Effector memory CD8-positive, alpha-beta T cell (primary cell): ENCODE measurements around the gene SLC6A3.
A peak's percentile ranks its signal among the peaks of the same experiment; 100 is the strongest.

ENCODE experiments used
- ATAC-seq: fragments of 150-1000 bp; cut with Tn5 transposase; replicated peaks from 2 replicates; pipeline ENCODE4 v1.10.0; 2021; ENCODE audit warnings: mild to moderate bottlenecking, moderate library complexity
- DNase-seq, 3 experiments: peaks; one replicate each; pipeline ENCODE4 v3.0.0; 2021
- H3K27ac Mint-ChIP-seq, 2 donors: one replicate each; pipeline ENCODE4 v1.8.0; 2022; ENCODE audit warnings: mild to moderate bottlenecking in 2 of 2, mixed read lengths in 2 of 2, moderate library complexity in 2 of 2
- H3K27me3 Mint-ChIP-seq, 2 donors: one replicate each; pipeline ENCODE4 v1.8.0; 2022; ENCODE audit warnings: mixed read lengths in 2 of 2
- H3K36me3 Mint-ChIP-seq: one replicate; pipeline ENCODE4 v1.8.0; 2022; ENCODE audit warnings: mild to moderate bottlenecking, moderate library complexity, mixed read lengths; ENCODE audit not compliant: insufficient read depth
- H3K4me1 Mint-ChIP-seq, 2 donors: one replicate each; pipeline ENCODE4 v1.8.0; 2022; ENCODE audit warnings: low read depth in 2 of 2, mixed read lengths in 2 of 2
- H3K4me3 Mint-ChIP-seq, 2 donors: one replicate each; pipeline ENCODE4 v1.8.0; 2022; ENCODE audit warnings: mild to moderate bottlenecking in 2 of 2, mixed read lengths in 2 of 2, moderate library complexity in 2 of 2
- H3K9me3 Mint-ChIP-seq, 2 donors: one replicate each; pipeline ENCODE4 v1.8.0; 2022; ENCODE audit warnings: mixed read lengths in 2 of 2

Gene SLC6A3

DNA sequence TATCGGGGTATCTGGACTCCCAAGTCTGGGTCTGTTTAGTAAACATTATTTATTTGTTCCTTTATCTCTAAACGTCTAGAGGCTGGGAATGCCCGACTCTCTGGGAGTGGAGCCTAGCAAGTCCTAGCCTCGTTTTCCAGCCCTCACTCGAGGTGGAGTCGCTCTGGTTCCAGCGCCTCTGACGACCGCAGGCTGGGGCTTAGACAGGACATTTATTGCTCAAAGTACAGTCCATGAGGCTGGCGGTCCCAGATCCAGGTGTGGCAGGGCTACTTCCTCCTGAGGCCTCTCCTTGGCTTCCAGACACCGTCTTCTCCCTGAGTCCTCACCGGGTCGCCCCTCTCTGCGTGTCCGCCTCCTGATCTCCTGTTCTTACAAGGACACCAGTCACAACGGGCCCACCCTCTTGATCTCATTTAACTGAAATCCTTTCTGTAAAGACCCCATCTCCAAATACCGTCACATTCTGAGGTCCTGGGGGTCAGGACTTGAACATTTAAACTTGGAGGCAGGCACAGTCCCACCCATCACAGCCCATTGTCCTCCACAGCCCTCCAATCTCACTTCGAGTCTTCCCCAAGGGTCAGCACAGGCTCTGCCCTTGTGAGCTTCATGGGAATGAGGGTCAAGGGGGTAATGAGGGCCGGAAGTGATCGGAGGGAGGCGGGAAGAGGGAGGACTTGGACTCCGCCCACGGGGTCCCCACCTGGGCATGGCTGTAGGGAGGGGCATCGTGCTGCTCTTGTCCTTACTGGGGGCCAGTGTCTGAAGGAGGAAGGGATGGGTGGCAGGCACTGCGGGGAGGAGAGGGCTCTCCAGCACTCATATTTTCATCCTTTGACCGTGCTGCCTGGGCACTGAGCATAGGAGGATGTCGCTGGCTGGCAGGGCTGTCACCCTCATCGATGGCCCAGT lies 88.1 kb downstream of the SLC6A3 start:
- H3K9me3 Mint-ChIP-seq: no peaks in the 10 kb centered on the region
- no peaks in the 10 kb centered on the region for H3K36me3 Mint-ChIP-seq
- H3K27ac Mint-ChIP-seq: no peak overlapping the region
- no peak for DNase-seq
- no peak for ATAC-seq
- H3K4me3 Mint-ChIP-seq: no peak overlapping the region
- peaks cover 24 to 54% of the 10 kb centered on the region in 2 donors for H3K27me3 Mint-ChIP-seq
- H3K4me1 Mint-ChIP-seq: no peaks in the 10 kb centered on the region

DNA sequence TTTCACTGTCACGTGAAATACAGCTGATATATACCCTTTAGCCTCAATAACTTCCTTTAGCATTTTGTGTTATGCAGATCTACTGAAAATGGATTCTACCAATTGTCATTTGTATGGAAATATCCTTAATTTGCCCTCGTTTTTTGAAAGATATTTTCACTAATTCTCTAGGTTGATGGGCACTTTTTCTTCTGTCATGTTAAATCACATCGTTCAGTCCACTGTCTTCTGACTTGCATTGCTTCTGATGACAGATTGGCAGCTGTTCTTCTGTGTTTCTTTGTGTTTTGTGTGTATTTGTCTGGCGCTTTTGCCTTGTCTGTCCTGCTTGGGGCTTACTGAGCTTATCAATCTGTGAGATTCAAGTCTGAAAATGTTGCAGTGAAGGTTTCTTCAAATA lies 90.7 kb downstream of the SLC6A3 start:
- Mint-ChIP-seq H3K4me3 (no peak overlapping the region), H3K27ac (no peak overlapping the region), H3K27me3 (peaks cover 7 to 38% of the 10 kb centered on the region in 2 donors), H3K9me3 (no peaks in the 10 kb centered on the region), H3K36me3 (no peaks in the 10 kb centered on the region), H3K4me1 (no peaks in the 10 kb centered on the region)
- no peak for DNase-seq
- ATAC-seq: no peak

DNA sequence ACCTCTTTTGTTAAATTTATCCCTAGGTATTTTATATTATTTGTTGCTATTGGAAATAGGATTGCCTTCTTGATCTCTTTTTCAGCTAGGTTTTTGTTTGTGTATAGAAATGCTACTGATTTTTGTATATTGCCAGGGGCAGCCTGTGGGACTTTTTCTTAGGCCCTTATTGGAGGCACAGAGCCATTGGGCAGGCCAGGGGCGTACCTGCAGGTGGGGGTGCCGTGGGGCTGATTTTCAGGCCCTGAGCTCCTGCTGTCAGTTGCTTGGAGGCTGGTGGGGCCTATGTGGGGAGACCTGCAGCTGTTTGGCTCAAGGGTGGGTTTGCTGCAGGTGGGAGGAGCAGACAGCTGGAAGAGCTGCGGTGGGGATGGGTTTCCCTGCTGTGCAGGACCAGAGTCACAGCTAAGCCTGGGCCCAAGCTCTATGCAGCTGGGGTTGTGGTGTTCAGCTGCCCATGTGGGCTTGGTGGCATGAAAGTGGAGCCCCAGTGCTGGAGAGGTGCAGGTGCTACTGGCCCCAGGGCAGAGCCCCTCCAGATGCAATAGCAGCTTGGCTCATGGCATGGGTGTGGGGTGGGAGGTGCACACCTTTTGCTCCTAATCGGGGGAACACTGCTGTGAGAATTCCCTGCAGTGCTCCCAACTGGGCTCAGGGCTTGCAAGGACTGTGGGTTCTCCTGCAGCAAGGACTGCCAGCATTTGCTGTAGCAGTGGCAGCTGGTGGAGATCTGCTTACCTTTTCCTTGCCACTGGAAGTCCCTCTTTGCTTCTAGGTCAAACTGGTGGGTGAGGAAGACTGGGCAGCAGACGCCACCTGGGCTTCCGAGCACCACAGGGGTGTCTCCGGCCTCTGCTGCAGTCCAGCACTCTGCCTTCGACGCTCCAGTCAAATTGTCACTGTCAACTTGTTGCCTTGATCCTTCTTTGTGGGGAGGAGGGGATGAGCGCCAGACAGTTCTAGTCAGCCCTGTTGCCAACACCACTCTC lies 92.7 kb downstream of the SLC6A3 start:
- Mint-ChIP-seq H3K4me1 (no peaks in the 10 kb centered on the region), H3K27me3 (peaks cover 0 to 25% of the 10 kb centered on the region in 2 donors), H3K4me3 (no peak overlapping the region), H3K27ac (peak overlapping the region in 1 of 2 donors; percentile 61), H3K9me3 (no peaks in the 10 kb centered on the region), H3K36me3 (no peaks in the 10 kb centered on the region)
- no peak for DNase-seq
- no peak for ATAC-seq

DNA sequence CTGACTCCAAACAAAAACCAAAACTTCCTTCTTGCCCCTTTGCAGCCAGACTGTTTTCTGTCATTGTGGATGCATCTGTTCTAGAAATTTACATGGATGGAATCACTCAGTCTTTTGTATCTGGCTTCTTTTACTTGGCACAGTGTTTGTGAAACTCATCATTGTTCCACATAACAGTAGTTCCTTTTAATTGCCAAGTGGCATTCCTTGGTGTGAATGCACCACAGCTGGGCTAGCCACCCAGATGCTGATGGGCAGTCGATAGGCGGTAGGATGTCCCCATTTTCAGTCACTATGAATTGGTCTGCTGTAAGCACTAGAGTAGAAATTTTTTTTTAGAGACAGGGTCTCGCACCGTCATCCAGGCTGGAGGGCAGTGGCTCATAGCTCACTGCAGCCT lies 94.1 kb downstream of the SLC6A3 start:
- Mint-ChIP-seq H3K4me3 (no peak overlapping the region), H3K9me3 (no peaks in the 10 kb centered on the region), H3K36me3 (no peaks in the 10 kb centered on the region), H3K4me1 (peaks cover 2% of the 10 kb centered on the region in 2 donors), H3K27me3 (peaks cover 0 to 12% of the 10 kb centered on the region in 2 donors), H3K27ac (no peak overlapping the region)
- no peak for DNase-seq
- no peak for ATAC-seq

DNA sequence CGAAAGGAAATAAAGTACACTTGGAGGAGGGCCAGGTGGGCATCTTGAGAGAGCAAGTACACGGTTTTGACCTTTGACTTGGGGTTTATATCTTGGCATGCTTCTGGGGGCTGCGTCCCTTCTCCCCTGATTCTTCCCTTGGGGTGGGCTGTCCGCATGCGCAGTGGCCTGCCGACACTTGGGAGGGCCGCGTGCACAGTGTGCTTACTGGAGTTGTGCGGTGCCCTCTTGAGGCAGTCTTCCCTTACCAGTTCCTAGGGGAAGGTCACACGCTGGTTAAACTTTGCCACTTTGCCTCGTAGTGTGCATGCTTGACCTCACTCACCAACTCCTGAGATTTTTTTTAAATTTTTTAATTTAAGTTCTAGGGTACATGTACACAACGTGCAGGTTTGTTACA lies 96.0 kb downstream of the SLC6A3 start:
- no peaks in the 10 kb centered on the region for H3K27me3 Mint-ChIP-seq
- H3K4me3 Mint-ChIP-seq: no peak overlapping the region
- ATAC-seq (no peak), DNase-seq (no peak)
- no peaks in the 10 kb centered on the region for H3K9me3 Mint-ChIP-seq
- no peak overlapping the region for H3K27ac Mint-ChIP-seq
- H3K36me3 Mint-ChIP-seq: no peaks in the 10 kb centered on the region
- peaks cover 4 to 8% of the 10 kb centered on the region in 2 donors for H3K4me1 Mint-ChIP-seq

DNA sequence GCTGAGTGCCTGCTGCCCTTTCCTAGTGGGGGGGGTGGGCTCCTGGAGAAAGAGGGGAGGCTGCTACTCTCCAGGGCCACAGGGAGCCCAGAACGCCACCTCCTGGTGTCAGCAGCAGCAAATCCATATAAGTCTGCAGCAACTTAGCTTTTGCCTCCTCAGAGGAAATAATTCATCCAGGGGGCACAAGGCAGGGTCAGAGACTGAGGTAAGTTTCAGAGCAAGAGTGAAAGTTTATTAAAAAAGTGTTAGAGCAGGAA lies 96.3 kb downstream of the SLC6A3 start:
- Mint-ChIP-seq H3K9me3 (no peaks in the 10 kb centered on the region), H3K4me1 (peaks cover 8 to 11% of the 10 kb centered on the region in 2 donors), H3K4me3 (no peak overlapping the region), H3K36me3 (no peaks in the 10 kb centered on the region), H3K27ac (no peak overlapping the region), H3K27me3 (no peaks in the 10 kb centered on the region)
- DNase-seq (no peak), ATAC-seq (no peak)

DNA sequence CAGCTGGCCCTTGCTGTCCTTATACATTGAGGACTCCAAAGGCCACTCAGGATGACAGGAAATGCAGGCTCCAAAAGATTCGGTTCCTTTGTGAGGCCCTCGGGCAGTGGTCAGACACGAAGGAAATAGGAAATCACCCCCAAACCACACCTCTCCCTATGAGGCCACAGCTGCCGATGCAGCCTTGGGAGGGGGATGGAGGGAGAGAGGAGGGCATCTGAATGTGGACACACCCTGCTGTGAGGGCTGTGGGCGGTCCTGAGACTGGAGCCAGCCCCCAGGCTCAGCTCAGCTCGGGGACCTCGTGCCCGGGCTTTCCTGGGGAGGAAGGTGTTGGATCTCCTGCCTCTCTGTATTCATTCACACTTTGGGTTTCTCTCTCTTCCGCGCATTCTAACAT lies 97.7 kb downstream of the SLC6A3 start:
- Mint-ChIP-seq H3K9me3 (no peaks in the 10 kb centered on the region), H3K36me3 (peaks cover under 1% of the 10 kb centered on the region), H3K4me3 (no peak overlapping the region), H3K27ac (no peak overlapping the region), H3K27me3 (no peaks in the 10 kb centered on the region), H3K4me1 (peaks cover 10 to 17% of the 10 kb centered on the region in 2 donors)
- no peak for DNase-seq
- no peak for ATAC-seq

DNA sequence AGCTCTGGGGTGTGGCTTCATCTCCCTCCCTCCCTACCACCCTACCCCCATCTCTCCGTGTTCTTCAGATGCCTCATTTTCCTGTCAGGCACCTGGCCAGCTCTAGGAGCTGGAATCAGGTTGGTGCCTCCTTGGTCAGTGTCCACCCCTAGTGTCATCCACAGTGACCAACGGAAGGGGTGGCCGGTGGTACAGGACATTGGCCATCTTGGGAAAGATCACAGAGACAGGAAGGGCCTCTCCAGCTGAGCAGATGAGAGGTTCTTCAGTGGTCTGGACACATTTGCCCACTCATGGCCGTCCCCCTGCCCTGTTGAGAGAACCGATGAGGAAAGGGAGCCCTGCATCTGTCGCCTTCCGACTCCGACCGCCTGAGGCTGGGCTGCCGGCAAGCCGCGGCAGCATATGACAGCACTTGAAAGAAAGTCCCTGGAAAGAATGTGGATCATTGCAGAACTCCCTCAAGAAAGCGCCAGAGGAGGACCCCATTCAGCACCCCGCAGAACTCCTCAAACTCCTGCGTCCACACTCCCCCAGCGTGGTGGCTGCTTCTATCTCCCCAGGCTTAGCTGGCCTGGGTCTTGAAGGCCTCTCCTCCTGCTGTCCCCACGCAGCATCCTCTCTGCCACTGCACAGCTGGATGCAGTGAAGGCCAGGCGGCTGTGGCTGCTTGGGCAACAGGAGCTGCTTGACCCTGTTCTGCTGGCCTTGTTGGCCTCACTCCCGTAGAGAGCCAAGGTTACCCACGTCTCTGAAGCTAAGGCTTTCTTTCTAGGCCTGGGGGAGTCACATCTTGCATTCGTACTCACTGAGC lies 98.4 kb downstream of the SLC6A3 start:
- Mint-ChIP-seq H3K36me3 (peaks cover 6% of the 10 kb centered on the region), H3K27me3 (no peaks in the 10 kb centered on the region), H3K9me3 (no peaks in the 10 kb centered on the region), H3K4me1 (peaks cover 13 to 19% of the 10 kb centered on the region in 2 donors), H3K27ac (peak overlapping the region; percentile 32 to 79), H3K4me3 (peak overlapping the region; percentile 84 to 87)
- no peak for DNase-seq
- ATAC-seq: no peak

DNA sequence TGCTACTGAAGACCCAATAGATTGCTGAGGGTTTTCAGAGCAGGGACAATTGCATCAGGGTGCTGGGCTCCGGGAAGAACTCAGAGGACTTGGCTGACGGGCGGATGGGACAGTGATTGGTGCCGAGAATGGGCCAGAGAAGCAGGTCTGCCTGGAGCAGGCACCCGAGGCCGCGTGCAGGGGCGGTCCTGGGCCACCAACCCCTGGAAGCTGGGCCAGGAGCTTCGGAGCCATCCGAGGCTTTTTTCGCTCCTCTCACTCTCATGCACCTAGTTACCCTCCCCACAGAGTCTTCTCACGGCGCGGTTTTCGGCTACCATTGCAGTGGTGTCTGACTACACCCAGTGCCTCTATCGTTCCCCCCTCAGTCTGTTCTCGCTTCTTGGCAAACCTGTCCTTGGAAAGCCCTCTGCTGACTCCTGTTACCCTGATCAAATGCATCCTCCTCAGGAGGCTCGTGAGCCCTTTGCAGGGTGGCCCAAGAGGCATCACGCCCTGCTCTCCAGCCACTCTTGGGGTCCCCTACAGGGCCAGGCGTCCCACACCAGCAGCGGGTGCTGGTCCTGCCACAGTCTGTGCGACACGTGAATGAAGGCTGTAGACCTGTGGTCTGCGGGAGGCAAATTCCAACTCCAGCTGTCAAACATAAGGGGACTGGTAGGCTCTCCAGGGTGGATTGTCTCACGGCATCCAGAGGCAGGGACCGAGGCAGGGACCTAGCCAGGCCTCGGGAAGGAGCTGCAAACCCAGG lies 99.2 kb downstream of the SLC6A3 start:
- ATAC-seq (no peak), DNase-seq (no peak)
- Mint-ChIP-seq H3K36me3 (peaks cover 14% of the 10 kb centered on the region), H3K9me3 (no peaks in the 10 kb centered on the region), H3K4me1 (peaks cover 14 to 20% of the 10 kb centered on the region in 2 donors), H3K27ac (peak overlapping the region; percentile 53 to 79), H3K4me3 (peak overlapping the region; percentile 84 to 87), H3K27me3 (no peaks in the 10 kb centered on the region)

DNA sequence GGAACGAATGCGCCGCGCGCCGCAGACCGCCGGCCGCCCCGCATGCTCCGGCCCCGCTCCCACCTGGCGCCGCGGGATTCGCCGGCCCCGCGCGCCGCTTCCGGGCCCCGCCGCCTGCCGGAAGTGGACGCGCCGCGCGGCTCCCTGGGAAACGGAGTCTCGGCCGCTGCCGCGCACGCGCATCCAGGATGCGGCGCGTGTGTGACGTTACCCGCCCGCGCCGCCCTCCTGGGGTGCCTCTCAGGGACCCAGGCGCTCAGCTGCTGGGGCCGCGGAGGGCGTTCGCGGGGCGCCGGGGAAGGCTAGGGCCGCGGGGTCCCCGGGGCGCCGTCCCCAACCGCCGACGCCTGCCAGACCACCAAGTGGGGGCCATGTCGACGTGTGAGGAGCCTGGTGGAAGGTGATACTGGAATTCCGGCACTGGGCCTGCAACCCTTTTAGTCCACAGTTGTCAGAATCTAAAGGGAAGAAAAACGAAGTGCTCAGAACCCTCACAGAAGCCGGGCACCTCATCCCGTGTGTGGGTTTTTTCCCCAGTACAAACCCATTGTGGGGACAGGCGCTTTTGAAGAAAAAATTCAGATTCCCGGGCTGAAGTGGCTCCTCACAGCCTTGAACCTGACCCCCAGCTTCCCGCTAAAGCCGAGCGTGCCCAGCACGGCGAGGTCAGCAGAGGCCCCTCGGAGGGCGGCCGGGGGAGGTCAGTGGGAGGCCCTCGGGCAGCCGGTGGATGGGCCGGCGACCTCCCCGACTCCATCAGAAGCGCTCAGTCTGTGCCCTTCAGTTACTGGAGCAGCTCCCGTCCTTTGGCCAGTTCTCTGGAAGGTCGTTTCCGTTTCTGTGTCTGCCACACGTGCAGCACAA lies 100.0 kb downstream of the SLC6A3 start, which contains the start of gene CLPTM1L:
TSS of gene CLPTM1L (minus strand) at position 125 of the 864 bp plus-strand sequence. CDS start 258 bp downstream, outside the sequence.
- no peaks in the 10 kb centered on the region for H3K9me3 Mint-ChIP-seq

DNA sequence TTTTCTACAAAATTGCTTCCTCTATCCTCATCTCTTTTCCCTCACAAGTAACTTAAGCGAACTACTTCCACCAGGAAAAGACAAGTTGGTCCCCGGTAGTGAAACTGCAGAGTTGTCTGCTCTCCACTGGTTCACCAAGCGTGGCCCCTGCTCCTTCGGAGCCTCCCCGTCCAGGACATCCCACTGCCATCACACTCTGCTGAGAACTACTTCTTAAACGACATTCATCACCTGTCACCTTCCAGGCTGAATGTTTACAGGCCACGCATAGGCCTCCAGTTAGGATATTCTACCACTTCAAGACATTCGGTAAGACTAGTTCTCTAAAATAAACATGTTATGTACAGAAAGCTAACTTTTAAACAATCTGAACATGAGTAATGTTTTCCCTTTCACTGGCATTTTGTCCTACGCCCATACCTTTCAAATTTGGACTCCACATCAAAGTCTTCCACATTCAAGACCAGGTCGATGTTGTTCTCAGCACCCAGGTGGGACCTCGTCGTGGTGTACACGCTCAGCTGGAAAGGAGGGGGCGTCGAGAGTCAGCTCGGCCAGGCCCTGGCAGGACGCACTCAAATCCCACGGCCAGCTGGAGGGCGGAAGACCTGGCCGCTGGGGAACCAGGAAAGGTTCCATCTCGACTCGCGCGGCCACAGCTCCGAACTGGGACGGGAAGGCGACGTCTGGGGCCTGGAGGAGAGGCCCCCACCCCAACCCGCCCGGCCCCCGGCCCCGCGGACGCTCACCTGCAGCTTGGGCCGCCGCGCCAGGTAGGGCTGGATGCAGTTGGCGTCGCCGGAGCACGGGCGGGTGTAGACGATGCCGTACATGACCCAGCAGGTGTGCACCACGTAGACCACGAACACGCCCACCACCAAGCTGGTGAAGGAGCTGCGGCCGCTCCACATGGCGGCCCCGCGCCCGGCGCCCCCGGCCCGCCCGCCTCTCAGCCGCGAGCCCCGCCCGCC lies 101.0 kb downstream of the SLC6A3 start:
- ATAC-seq: peak; percentile 47
- no peaks in the 10 kb centered on the region for H3K9me3 Mint-ChIP-seq
- no peaks in the 10 kb centered on the region for H3K27me3 Mint-ChIP-seq
- H3K36me3 Mint-ChIP-seq: peaks cover 26% of the 10 kb centered on the region
- peak overlapping the region; percentile 84 to 87 for H3K4me3 Mint-ChIP-seq
- no peak for DNase-seq
- peaks cover 20% of the 10 kb centered on the region in 2 donors for H3K4me1 Mint-ChIP-seq
- H3K27ac Mint-ChIP-seq: peak overlapping the region; percentile 80 to 86

More for the DNA sequence above, 100.0 kb downstream of the SLC6A3 start, which contains the start of gene CLPTM1L:
- peaks cover 23% of the 10 kb centered on the region for H3K36me3 Mint-ChIP-seq
- H3K27me3 Mint-ChIP-seq: no peaks in the 10 kb centered on the region
- H3K27ac Mint-ChIP-seq: peak within 1 kb of the TSS; percentile 80 to 86
- peaks cover 16 to 20% of the 10 kb centered on the region in 2 donors for H3K4me1 Mint-ChIP-seq
- H3K4me3 Mint-ChIP-seq: peak within 1 kb of the TSS; percentile 84 to 87
- ATAC-seq (peak; percentile 94), DNase-seq (peak; percentile 80 to 85 (median 82))
